HL-60/S4 treated with phorbol 12-myristate 13-acetate at 8.2 ng/mL for 4 days and 3 days (cell line): ENCODE measurements around the gene THRB.

ENCODE experiments used
- in situ Hi-C: fragments of 300-500 bp; cut with MboI; formaldehyde crosslinking; loops from 2 replicates; pipeline ENCODE4 v1.15.0; 2022; ENCODE audit warnings: low sequenced_read_pairs

Gene THRB

DNA sequence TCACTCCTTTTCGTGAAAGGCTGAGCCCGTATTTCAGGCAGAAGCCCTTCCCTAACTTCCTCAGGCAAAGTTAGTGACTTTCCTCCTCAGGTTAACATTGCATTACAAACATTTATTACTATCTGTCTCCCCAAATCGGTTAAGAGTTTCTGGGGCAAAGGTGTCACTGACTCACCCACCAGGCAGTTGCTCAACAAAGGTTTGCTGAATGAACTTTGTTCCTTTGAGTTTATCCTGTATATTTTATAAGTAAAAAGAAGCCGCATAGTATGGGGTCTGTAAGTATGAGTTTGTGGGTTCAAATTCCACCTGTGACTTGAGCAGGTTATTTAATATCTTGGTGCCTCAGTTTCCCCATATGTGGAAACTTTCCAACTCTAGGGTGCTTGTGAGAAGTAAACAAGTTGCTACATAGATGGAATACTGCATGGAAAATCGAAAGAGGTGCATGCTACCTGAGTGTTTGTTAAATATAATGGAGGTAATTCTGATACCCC, 177.7 kb downstream of the THRB start:
- in situ Hi-C loops = no loop called here

DNA sequence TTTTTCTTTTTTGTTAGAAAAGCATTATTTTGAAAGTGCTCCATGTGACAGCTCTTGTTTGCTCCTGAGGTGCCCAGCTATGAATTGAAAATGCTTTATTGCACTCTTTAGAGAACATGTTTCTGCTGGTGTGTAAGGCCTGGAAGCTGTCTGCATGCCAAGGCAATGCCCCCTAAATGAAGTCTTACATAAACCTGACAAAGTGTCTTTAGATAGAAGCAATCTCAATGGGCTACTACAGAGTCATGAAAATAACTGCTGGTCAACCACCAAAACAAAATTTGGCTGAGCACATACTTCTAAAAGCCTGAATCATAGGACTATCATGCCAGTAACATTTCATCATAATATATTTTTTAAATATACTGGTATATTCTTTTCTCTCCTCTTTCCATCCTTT, 178.7 kb downstream of the THRB start:
- in situ Hi-C loops = no loop called here

DNA sequence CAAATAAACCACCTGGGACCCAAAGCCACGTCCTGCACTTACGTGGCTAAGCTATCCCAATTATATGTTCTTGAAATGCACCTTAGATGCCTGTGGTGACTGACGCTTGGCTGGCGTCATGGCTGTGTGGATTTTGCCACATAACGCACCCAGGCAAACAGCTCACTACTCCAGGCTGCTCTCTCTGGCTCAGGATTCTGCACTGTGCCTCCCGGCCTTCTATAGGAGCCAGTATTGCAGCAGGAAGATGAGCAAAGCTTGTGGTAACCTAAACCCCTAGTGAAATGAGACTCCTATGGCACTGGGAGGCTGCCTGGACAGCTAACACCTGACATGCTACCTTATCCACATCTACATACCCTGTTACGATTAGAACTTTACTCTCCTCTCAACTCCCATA, 179.3 kb downstream of the THRB start:
- in situ Hi-C loops = no loop called here

DNA sequence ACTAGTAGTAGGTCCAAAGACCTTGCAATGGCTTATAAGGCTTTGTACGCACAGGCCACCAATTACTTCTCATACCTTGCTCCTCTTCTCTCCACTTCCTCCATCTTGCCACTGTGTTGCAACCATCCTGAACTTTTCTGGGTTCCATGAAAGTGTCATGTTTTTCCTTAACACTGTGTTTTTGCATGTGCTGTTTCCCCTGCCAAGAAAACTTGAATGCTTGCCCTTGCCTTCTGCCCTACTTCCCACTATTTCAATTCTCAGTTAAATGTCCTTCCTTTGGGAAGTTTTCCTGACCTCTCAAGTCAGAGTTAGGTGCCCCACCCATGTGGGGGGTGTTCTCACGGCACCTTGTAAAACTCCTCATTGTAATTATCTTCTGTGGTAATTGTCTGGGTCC, 182.8 kb downstream of the THRB start:
- in situ Hi-C loops = no loop called here

DNA sequence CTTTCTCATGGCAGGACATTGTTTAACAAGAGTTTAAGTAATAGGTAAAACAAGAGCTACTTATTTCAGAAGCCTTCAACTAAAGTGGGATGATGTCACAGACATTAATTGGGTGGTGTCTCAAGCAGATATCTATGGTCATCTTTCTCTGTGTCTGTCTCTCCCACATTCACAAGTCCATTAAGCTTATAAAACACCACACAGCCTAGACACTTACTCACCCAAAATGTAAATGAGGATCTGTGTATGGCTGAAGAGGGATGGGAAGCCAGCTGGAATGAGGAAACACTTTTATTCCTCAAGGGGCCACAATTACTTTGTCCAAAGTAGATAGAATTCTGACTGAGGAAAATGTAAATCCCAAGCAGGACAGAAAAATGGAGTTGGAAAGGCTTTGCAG, 183.8 kb downstream of the THRB start:
- in situ Hi-C loops = no loop called here

DNA sequence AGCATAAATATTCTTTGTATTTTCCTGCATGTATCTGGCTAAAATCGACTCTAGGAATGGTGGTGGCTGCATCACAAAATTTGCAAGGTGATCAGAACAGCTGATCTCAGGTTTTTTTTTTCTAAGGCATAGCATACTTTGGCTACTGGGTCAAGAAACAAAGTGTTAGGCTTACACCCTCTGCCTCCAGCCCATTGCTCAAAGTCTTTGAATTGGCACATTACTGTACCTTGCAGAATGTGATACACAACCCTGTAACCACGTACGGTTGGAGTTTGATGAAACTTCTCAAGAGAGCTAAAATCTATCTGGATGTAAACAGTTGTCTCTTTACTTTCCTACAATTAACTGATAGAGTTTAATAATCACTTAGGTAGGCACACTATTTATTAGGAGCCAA, 188.1 kb downstream of the THRB start:
- in situ Hi-C loops = no loop called here

DNA sequence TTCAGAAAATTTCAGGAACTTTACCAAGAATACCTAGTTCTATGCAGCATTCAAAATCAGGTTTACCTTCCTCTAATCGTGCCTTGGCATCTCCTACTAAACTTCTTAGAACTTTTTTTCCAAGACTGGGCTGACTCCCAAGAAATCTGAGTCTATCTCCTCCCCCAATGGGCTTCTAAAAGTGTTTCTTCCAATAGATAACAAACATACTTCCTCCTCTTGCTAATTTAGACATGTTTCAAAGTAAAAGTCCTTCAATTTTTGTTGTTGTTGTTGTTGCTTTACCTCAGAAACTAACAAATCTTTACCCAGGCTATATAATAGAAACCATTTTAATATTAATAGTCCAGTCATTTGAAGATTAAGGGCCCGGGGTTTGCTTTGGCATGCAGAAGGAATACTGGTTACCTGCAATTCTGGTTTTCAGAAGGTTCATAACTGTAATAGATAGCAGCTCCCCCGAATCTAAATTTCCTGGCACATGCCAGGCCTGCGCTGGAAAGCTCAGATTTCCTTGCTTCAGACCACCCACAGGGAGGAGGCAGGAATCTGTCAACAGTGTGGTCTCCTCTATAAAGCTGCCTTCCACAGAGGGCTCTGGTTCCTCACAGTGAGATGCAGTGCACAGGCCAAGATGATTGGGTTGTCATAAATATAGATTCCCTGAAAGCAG, 188.7 kb downstream of the THRB start:
- in situ Hi-C loops = no loop called here

DNA sequence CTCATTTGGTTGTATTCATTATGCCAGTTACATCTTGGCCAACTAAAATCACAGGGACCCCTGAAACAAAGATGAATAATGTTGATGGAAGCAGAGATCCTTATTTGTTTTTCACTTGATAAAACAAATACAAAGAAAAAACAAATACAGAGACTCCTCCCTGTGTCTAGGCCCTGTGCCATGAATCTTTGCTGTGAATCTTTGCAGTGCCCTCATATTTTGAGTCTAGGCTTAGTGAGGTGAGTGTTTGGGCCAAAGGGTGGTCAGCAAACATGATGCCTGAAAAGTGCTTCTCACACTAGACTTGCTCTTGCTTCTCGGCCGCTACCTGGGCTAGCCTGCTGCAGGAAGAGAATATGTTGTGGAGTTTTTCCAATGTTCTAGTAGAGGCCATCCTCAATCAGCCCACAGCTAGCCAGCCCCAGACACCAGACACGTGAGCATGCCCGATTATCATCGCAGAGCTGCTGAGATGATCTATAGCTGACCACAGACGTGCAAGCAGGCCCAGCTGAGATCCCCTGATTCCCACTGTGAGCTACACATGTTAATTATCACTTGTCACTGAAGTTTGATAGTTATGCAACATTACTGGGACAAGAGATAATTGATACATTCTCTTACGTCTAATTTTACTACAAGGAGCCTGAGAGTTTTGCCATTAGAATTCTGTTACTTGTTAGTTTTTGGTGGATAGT, 191.4 kb downstream of the THRB start:
- in situ Hi-C loops = no loop called here

DNA sequence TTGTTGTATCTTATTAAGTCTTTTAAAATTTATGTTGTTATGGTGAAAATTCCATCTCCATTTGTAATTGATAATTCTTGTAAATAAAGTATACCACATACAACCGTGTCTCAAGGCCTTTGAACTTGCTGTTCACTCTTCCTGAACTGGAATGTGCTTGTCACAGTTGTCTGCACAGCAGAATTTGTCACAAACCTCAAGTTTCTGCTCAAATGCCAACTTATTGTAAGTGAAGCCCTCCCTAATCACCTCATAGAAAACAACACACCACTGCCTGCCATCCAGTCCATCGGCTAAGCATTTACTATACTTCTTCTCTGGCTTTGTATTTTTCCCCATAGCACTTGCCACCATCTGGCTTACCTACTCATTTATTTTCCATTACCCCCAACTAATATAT, 192.3 kb downstream of the THRB start:
- in situ Hi-C loops = no loop called here

DNA sequence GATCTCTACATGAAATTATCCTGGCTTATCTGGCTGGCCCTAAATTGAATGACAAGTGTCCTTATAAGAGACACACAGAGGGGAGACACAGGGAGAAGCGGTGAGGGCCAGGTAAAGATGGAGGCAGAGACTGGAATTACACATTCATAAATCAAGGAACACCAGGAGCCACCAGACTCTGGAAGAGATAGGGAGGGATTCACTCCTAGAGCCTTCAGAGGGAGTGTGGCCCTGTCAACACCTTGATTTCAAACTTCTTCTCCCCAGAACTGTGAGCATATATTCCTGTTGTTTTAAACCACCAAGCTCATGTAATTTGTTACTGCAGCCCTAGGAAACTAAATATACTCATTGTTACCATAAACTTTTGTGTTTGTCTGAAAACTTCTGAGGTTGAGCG, 193.7 kb downstream of the THRB start:
- in situ Hi-C loops = no loop called here

DNA sequence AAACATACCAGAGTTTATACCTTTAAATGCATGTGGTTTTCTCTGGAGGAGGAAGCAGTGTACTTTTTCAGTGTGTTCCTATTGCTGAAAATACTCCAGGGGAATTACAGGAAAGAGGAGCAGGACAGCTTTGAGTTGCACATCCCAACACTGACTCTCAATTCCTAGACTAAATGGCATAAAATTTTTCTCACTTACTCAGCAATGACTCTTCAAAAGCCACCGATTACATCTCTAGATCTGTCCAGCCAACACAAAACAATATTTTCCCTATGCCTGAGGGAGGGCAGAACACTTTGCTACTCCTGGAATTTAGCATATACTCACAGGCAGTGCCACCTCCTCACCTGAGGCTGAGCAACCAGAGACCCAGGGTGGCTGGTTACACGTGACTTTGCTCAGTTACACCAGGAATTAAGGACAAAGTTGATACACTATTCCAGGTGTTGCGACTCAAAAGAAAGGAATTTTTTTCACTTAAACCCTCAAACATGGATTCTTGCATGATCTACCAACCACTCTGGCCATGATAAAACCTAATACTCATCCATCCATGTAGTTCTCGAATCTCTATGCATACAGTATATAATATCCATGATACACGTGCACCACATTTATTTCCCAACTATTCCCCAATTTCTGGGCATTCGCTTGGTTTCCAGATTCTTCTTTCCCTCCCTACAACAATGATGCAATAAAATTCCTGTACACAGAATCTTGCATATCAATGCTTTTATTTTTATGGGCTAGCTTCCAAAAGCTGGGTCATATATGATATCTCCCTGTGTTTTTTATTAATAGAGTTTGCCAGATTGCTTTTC, 194.6 kb downstream of the THRB start:
- in situ Hi-C loops = no loop called here

DNA sequence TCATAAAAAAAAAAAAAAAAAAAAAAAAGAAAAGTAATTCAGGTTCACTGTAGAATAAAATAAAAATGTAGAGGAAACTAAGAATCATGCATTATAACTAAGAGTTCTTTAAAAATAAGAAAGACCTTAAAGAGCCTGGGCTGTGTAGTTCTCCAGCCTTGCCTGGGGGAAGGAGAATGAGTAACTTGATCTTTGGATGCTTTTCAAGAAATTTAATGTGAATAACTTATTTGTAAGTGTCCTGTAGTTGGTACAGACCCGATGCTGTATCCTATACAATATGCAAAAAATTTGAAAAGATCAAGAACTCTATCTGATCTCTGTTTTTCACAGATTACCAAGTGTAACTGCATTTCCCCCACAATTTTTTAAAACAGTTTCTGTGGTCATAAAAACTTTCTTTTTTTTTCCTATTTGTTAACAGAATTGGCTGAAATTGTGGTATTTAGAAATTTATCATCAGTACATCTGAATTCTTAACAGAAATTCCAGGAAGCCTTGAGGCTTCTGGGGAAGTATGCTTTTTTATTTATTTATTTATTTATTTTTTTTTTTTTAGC, 195.3 kb downstream of the THRB start:
- in situ Hi-C loops = no loop called here

DNA sequence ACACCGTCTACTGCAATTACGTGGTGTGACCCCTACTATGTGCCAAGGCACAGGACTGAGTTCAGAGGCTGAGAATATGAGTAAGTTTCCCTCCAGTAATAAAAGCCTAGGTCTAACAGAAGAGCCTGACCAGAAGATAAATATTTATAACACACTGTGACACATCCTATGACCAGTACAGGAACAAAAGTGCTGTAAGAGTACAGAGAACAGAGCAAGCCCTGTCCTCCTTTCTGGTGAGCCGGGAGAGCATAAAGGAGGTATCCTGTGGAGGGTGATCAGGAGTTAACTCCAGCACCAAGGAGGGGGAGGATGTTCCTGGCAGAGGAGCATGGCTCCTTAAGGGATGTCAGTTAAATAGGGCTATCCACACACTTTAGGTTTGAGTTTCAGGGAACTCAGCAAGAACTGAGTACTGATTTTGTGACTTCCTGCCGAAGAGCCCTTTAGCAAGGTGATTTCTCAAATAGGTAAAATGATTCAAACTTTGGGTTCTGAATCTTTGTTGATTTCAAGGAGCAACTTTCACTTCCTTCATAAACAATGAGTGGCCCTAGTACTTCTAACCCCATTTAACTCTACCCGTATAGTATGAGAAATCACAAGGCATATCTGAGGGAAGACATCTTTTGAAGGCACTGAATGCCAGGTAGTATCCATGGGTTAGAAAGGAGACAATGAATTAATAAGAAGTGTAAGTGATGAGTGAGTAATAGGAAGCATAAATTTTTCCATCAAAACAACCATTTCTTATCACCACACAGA, 198.0 kb downstream of the THRB start:
- in situ Hi-C loops = no loop called here

DNA sequence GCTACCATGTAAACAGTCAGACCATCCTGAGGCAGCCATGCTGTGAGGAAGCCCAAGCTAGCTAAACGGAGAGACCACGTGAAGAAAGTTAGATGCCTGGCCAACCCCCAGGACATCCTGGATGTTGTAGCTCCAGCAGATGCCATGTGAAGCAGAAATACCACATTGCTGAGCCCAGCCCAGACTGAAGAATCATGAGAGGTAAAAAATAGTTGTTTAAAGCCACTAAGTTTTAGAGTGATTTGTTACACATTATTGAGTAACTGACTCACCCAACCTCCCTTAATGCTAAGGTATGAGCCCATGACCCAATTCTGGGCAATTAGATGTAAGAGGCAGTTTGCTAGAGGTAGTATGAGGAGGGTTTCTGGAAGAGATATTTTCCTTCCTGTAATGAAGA, 200.5 kb downstream of the THRB start:
- in situ Hi-C loops = no loop called here

DNA sequence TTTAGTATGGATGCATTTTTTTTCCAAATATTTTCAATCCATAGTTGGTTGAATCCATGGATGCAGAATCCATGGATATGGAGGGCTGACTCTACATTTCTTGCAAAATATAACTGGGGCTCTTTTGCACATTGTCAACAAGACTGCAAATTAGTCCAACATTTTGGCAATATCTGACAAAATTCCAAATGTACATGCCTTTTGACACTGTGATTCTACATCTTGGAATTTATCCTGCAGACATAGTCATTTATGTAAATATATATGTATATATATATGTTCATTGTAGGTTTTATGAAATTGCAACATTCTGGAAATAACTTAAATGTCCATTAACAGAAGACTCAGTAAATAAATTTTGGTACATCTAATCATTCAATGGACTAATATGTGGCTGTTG, 203.0 kb downstream of the THRB start:
- in situ Hi-C loops = no loop called here

DNA sequence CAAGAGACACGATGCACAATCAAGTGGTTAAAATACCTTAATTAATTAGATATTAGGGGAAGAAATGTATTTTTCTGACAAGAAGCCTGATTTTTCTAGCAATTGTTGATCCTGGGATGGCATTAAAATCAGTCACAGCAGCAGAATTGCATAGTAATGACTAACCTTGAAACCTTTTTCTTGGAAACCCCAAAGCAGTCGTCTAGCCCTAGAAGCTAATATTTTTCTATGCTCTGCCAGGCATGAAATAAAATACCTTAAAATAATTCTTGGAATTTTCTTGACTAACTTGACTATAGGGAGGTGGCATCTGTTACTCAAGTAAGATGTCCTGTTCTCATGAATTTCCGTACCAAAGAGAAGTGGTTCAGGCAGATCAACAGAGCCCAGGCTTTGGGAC, 204.1 kb downstream of the THRB start:
- in situ Hi-C loops = no loop called here

DNA sequence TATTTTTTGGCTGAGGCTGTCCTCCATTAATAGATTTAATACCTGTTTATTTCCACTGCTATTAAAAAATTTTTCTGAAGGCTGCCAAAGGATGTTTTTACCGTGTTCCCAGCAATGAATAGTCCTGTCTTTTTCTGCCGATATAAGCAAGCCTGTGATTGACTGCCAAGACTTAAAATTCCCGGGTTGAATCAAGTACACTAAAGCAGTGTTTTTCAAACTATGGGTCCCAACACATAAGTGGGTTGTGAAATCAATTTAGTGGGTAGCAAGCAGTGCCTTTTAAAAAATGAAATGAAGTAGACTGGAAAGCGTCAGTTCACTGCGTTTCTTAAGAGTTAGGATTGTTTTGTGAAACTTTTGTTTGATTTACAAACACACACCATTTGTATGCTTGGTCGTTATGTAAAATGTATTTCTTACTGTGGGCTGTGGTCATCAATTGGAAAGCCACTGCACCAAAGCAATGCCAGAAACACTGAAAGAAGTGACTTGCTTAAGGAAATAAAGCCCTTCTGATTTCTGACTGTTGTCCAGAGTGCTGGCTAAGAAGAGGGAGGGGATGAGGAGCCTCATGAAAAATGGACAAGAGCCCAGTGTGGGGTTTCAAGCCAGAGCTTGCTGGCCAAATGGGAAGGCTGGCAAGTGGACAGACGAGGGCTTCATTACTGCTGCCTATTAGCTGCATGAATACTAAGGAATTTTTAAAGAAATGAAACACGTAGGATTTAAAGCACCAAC, 206.0 kb downstream of the THRB start:
- in situ Hi-C loops = no loop called here

DNA sequence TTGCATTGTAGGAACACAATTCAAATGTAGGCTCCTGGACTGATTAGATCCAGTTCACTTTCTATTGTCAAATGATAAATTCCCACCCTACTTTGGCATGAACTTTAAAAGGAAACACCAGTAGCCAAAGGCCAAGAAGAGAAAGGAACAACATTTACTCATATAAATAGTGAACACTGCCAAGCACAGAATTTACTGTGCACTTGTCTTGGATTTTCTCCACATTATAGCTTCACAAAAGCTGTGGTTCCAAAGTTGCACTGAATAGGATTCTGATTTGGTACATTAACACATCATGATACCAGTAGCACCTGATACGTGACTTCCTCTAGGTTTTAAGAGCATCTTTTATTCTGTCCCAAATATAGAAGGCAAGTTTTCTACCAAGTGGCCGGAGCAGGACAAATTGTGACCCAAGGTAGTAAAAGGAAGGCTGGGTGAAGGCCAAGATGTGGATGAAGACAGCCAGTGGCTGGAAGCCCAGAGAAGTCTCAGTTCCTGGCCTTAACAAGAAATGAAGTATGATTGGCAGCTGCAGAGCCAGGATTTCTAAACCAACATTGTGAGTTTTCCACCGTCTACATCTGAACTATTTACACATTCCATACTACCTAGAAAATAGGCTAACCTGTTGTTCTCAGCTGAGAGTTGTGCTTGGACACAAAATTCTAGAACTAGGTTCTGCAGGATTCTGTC, 206.7 kb downstream of the THRB start:
- in situ Hi-C loops = no loop called here

DNA sequence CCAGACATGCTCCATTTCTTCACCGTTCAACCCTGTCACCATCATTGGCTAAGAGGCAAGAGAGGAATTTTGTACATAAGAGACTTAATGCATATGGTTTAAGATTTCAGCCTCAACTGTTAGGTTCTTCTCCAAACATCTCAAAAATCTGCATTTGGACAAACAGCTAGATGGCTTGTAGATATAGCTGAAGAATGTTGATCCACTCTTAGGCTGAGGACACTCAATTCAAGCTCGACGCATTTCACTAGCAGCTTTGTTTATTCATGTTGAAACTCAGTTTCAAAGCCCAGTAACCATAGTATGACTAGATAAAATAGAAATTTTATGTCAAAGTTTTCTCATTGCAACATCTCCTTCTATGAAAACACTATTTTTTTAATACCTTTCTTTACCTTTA, 208.2 kb downstream of the THRB start:
- in situ Hi-C loops = no loop called here

DNA sequence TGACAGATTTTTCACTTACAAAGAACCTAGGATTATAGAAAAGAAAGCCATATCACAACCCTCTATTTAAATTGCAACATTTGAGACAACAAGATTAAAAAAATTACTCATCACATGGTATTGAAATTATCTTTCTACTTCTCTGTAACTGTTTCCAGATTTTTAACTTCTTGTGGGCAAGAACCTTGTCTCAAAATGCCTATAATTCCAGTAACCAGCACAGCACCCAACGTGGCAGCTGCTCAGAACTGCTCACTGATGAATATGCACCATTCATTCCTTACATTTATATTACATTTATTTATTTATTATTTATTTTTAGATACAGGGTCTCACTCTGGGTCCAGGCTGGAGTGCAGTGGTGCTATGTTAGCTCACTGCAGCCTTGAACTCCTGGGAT, 216.1 kb downstream of the THRB start:
- in situ Hi-C loops = no loop called here
